GM12874 (cell line): ENCODE results near the gene SST.

ENCODE experiments used
- CTCF ChIP-seq: IDR thresholded peaks from 2 replicates; pipeline ENCODE4 v1.5.1; 2011; ENCODE audit warnings: low read depth, mild to moderate bottlenecking, control low read depth, low read length, moderate library complexity; ENCODE audit not compliant: insufficient read depth

The SST gene

GRCh38 chr3:187695449-187695848, 25.3 kb upstream of the SST start:
- TF ChIP-seq CTCF, result no peak

GRCh38 chr3:187694801-187695200, 24.6 kb upstream of the SST start:
- no peak for TF ChIP-seq CTCF

- no peak for TF ChIP-seq CTCF
Observed at GRCh38 chr3:187693431-187693830, 23.2 kb upstream of the SST start.

GRCh38 chr3:187689984-187690383, 19.8 kb upstream of the SST start:
- TF ChIP-seq CTCF, result no peak

GRCh38 chr3:187686621-187687273, 16.6 kb upstream of the SST start:
- no peak for TF ChIP-seq CTCF

GRCh38 chr3:187685948-187686347, 15.8 kb upstream of the SST start:
- no peak for TF ChIP-seq CTCF

GRCh38 chr3:187684880-187685279, 14.7 kb upstream of the SST start:
- no peak for TF ChIP-seq CTCF
